ENCODE results near the gene MAP2K2. TPM values are rescaled to one million over a fixed set of nuclear protein-coding genes. Genes with fewer than 3 reads are reported as not detected.

MAP2K2 gene
- total RNA-seq, 1 donor from 2014 or later: 114 TPM

DNA sequence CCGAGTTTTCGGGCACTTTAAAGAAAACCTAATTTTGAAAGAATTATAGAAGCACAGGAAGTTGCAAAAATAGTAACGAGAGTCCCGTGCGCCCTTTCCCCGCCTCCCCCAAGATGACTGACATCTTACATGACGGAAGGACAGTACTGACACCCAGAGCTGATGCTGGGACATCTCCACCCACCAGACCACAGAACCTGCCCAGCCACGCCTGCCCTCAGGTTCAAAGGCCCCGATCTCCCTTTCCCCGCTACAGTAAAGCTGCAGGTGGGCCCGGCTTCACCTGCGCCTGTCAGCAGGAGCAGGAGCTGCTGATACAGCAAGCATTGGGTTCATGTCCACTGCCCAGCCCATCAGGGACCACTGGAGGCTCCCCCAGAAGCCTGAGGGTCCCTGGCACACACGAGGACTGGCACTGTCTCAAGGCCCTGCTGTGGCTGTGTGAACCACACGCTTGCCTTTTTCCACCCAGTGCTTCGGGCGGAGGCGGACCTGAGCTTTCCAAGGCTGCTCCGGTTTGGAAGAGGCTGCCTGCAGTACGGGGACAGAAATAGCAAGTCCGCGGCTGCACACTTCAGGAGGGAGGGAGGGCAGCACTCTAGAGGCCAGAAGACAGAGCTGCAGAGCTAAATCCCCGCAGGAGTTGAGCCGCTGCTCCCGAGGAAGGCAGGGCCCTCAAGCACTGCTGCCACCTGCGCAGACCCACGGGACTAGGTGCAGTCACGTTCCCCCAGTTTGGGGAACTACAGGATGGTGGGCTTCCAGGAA lies 8.7 kb downstream of the MAP2K2 start:
- H3K36me3 ChIP-seq (ENCODE audit: control insufficient read depth in 3 of 3, insufficient read depth in 3 of 3, low read length in 3 of 3): peaks cover 46 to 49% (median 47%) of the 10 kb centered on the region in 3 donors

DNA sequence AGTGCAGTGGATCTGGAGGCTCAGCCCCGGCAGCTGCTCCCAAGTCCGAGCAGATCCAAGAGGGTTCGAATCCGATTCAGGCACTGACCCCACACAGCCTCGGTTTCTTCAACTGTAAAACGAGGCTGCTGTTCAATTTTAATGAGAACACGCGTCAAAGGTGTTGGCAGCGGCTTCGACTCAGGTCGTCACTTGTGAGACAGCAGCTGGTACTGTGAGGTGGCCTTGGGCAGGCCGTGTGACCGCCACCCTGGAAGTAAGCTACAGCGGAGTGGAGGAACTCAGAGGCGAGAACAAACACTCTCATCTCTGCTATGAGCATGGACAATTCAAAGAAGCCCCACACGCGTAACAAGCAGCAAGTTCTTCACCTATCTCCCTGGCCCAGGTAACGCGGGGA lies 9.7 kb downstream of the MAP2K2 start:
- Histone ChIP-seq H3K4me3 (ENCODE audit: low read length in 3 of 3) (no peak overlapping the region), H3K36me3 (ENCODE audit: control insufficient read depth in 3 of 3, insufficient read depth in 3 of 3, low read length in 3 of 3) (peaks cover 48 to 58% (median 55%) of the 10 kb centered on the region in 3 donors), H3K27me3 (ENCODE audit: control insufficient read depth in 3 of 3, insufficient read depth in 3 of 3, low read length in 3 of 3) (no peaks in the 10 kb centered on the region), H3K9ac (ENCODE audit: low read depth in 1 of 3, low read length in 3 of 3) (no peak overlapping the region), H3K27ac (ENCODE audit: low read depth, low read length) (no peak overlapping the region), H3K4me1 (ENCODE audit: control insufficient read depth in 3 of 3, insufficient read depth in 3 of 3, low read length in 3 of 3) (peaks cover 12 to 19% (median 12%) of the 10 kb centered on the region in 3 donors), H3K9me3 (ENCODE audit: control insufficient read depth in 3 of 3, low read length in 3 of 3) (no peaks in the 10 kb centered on the region)

More for the DNA sequence above, 8.7 kb downstream of the MAP2K2 start:
- peak overlapping the region; percentile 38 to 68 (median 61) for H3K9ac ChIP-seq (ENCODE audit: low read depth in 1 of 3, low read length in 3 of 3)
- H3K4me1 ChIP-seq (ENCODE audit: control insufficient read depth in 3 of 3, insufficient read depth in 3 of 3, low read length in 3 of 3): peaks cover 12 to 19% (median 16%) of the 10 kb centered on the region in 3 donors
- H3K27me3 ChIP-seq (ENCODE audit: control insufficient read depth in 3 of 3, insufficient read depth in 3 of 3, low read length in 3 of 3): no peaks in the 10 kb centered on the region
- H3K4me3 ChIP-seq (ENCODE audit: low read length in 3 of 3): peak overlapping the region in 2 of 3 donors; percentile 20 to 35
- no peaks in the 10 kb centered on the region for H3K9me3 ChIP-seq (ENCODE audit: control insufficient read depth in 3 of 3, low read length in 3 of 3)
- peak overlapping the region; percentile 44 for H3K27ac ChIP-seq (ENCODE audit: low read depth, low read length)

DNA sequence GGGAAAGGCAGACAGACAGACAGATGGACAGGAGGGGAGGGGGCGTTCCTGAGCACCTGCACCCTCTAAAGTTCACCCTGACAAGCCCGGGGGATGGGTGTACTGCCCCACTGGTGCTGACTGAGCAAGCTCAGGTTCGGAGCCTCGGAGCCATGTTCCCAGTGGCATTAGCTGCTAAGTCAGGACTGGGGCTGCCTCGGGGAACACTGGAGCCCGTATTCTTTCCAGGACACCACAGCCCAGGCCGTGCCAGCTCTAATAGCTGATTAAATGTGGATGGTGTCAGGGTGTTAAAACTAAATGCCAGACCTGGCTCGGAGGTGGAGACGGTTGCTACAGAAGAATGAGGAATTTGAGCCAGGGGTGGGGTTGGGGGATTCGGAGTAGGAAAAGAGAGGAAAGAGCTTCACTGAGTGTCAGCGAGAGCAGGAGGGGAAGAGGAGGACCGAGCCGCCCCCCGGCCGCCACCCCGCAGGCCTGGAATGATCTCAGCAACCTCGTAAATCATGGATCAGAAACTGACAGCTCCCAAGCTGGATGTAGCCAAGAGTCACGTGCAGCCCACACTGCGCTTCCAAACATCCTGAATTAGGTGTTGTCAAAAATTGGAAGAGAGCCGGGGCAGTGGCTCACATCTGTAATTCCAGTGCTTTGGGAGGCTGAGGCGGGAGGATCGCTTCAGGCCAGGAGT lies 10.4 kb downstream of the MAP2K2 start:
- H3K4me1 ChIP-seq (ENCODE audit: control insufficient read depth in 3 of 3, insufficient read depth in 3 of 3, low read length in 3 of 3): peaks cover 12 to 19% (median 12%) of the 10 kb centered on the region in 3 donors
- no peak overlapping the region for H3K9ac ChIP-seq (ENCODE audit: low read depth in 1 of 3, low read length in 3 of 3)
- no peaks in the 10 kb centered on the region for H3K9me3 ChIP-seq (ENCODE audit: control insufficient read depth in 3 of 3, low read length in 3 of 3)
- H3K27me3 ChIP-seq (ENCODE audit: control insufficient read depth in 3 of 3, insufficient read depth in 3 of 3, low read length in 3 of 3): no peaks in the 10 kb centered on the region
- no peak overlapping the region for H3K27ac ChIP-seq (ENCODE audit: low read depth, low read length)
- H3K4me3 ChIP-seq (ENCODE audit: low read length in 3 of 3): no peak overlapping the region
- peaks cover 54 to 64% (median 62%) of the 10 kb centered on the region in 3 donors for H3K36me3 ChIP-seq (ENCODE audit: control insufficient read depth in 3 of 3, insufficient read depth in 3 of 3, low read length in 3 of 3)

DNA sequence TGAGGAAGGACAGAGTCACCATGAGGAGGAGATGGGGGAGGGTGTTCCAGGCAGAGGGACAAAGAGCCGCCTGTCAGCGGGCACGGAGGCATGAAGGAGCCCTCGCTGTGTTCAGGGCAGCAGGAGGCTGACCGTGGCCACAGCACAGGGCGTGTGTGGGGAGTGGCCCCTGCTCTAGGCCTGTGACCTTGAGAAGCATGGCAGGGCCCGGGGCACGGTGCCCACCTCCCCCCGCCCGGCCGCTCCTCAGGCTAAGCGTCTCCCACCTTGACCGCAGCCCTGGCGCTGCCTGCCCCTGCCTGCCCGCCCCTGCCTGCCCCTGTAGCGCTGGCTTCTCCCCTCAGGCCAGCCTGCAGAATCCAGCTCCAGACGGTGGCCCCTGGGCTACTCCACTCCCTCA lies 11.6 kb downstream of the MAP2K2 start:
- Histone ChIP-seq H3K4me1 (ENCODE audit: control insufficient read depth in 3 of 3, insufficient read depth in 3 of 3, low read length in 3 of 3) (peaks cover 12 to 19% (median 12%) of the 10 kb centered on the region in 3 donors), H3K4me3 (ENCODE audit: low read length in 3 of 3) (no peak overlapping the region), H3K27me3 (ENCODE audit: control insufficient read depth in 3 of 3, insufficient read depth in 3 of 3, low read length in 3 of 3) (no peaks in the 10 kb centered on the region), H3K36me3 (ENCODE audit: control insufficient read depth in 3 of 3, insufficient read depth in 3 of 3, low read length in 3 of 3) (peaks cover 60 to 67% (median 65%) of the 10 kb centered on the region in 3 donors), H3K27ac (ENCODE audit: low read depth, low read length) (no peak overlapping the region), H3K9me3 (ENCODE audit: control insufficient read depth in 3 of 3, low read length in 3 of 3) (no peaks in the 10 kb centered on the region), H3K9ac (ENCODE audit: low read depth in 1 of 3, low read length in 3 of 3) (no peak overlapping the region)

GRCh38 chr19:4109626-4109945 lies 14.3 kb downstream of the MAP2K2 start:
- Histone ChIP-seq H3K4me3 (ENCODE audit: low read length in 3 of 3) (no peak overlapping the region), H3K27ac (ENCODE audit: low read depth, low read length) (no peak overlapping the region), H3K9ac (ENCODE audit: low read depth in 1 of 3, low read length in 3 of 3) (no peak overlapping the region), H3K9me3 (ENCODE audit: control insufficient read depth in 3 of 3, low read length in 3 of 3) (no peaks in the 10 kb centered on the region), H3K4me1 (ENCODE audit: control insufficient read depth in 3 of 3, insufficient read depth in 3 of 3, low read length in 3 of 3) (peaks cover 0 to 6% (median 0%) of the 10 kb centered on the region in 3 donors), H3K36me3 (ENCODE audit: control insufficient read depth in 3 of 3, insufficient read depth in 3 of 3, low read length in 3 of 3) (peaks cover 59 to 71% (median 62%) of the 10 kb centered on the region in 3 donors), H3K27me3 (ENCODE audit: control insufficient read depth in 3 of 3, insufficient read depth in 3 of 3, low read length in 3 of 3) (no peaks in the 10 kb centered on the region)

DNA sequence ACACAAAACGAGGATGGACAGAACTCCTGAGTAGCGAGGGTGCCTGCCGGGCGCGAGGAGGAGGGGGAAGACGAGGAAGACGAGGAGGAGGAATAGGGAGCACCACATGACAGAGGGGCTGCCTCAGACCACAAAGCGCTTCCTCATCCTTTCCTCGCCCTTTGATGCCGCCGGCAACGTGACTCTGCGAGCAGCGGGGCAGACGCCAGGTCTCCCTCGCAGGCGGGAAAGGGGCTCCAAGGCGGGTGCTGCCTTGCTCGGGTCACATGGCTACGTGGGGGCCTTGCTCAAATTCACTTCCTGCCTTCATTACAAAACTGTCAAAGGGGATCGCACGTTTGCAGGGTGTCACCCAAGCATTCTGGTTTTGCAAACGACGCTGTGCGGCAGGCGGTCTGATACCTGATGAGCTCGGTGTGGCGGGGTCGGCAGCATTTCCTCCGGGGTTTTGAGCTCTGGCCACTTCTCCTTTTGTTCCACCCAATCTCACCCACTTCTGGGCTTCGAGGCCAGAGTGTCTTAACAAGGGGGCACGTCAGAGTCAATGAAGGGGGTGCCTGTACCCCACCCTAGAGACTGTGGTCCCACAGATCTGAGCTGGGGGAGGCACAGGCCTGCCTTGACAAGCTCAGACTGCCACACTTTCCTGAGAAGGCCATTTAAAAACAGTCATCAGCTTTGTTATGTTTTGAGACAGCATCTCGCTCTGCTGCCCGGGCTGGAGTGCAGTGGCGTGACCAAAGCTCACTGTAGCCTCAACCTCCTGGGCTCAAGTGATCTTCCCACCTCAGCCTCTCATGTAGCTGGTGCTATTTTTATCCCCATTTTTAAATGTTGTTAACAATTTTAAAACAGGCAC lies 14.9 kb downstream of the MAP2K2 start:
- no peaks in the 10 kb centered on the region for H3K27me3 ChIP-seq (ENCODE audit: control insufficient read depth in 3 of 3, insufficient read depth in 3 of 3, low read length in 3 of 3)
- no peak overlapping the region for H3K27ac ChIP-seq (ENCODE audit: low read depth, low read length)
- no peak overlapping the region for H3K9ac ChIP-seq (ENCODE audit: low read depth in 1 of 3, low read length in 3 of 3)
- peaks cover 0 to under 1% (median 0%) of the 10 kb centered on the region in 3 donors for H3K4me1 ChIP-seq (ENCODE audit: control insufficient read depth in 3 of 3, insufficient read depth in 3 of 3, low read length in 3 of 3)
- peaks cover 54 to 69% (median 61%) of the 10 kb centered on the region in 3 donors for H3K36me3 ChIP-seq (ENCODE audit: control insufficient read depth in 3 of 3, insufficient read depth in 3 of 3, low read length in 3 of 3)
- no peak overlapping the region for H3K4me3 ChIP-seq (ENCODE audit: low read length in 3 of 3)
- no peaks in the 10 kb centered on the region for H3K9me3 ChIP-seq (ENCODE audit: control insufficient read depth in 3 of 3, low read length in 3 of 3)

GRCh38 chr19:4103080-4103433 lies 20.9 kb downstream of the MAP2K2 start:
- H3K9me3 ChIP-seq (ENCODE audit: control insufficient read depth in 3 of 3, low read length in 3 of 3): no peaks in the 10 kb centered on the region
- peaks cover 40 to 56% (median 46%) of the 10 kb centered on the region in 3 donors for H3K36me3 ChIP-seq (ENCODE audit: control insufficient read depth in 3 of 3, insufficient read depth in 3 of 3, low read length in 3 of 3)
- no peak overlapping the region for H3K4me3 ChIP-seq (ENCODE audit: low read length in 3 of 3)
- no peaks in the 10 kb centered on the region for H3K27me3 ChIP-seq (ENCODE audit: control insufficient read depth in 3 of 3, insufficient read depth in 3 of 3, low read length in 3 of 3)
- H3K27ac ChIP-seq (ENCODE audit: low read depth, low read length): no peak overlapping the region
- H3K4me1 ChIP-seq (ENCODE audit: control insufficient read depth in 3 of 3, insufficient read depth in 3 of 3, low read length in 3 of 3): peaks cover 3 to 15% (median 8%) of the 10 kb centered on the region in 3 donors
- no peak overlapping the region for H3K9ac ChIP-seq (ENCODE audit: low read depth in 1 of 3, low read length in 3 of 3)

- Histone ChIP-seq H3K27me3 (ENCODE audit: control insufficient read depth in 3 of 3, insufficient read depth in 3 of 3, low read length in 3 of 3) (no peaks in the 10 kb centered on the region), H3K9ac (ENCODE audit: low read depth in 1 of 3, low read length in 3 of 3) (no peak overlapping the region), H3K4me3 (ENCODE audit: low read length in 3 of 3) (no peak overlapping the region), H3K27ac (ENCODE audit: low read depth, low read length) (no peak overlapping the region), H3K9me3 (ENCODE audit: control insufficient read depth in 3 of 3, low read length in 3 of 3) (no peaks in the 10 kb centered on the region), H3K36me3 (ENCODE audit: control insufficient read depth in 3 of 3, insufficient read depth in 3 of 3, low read length in 3 of 3) (peaks cover 35 to 50% (median 43%) of the 10 kb centered on the region in 3 donors), H3K4me1 (ENCODE audit: control insufficient read depth in 3 of 3, insufficient read depth in 3 of 3, low read length in 3 of 3) (peaks cover 8 to 20% (median 14%) of the 10 kb centered on the region in 3 donors)
Observed at GRCh38 chr19:4102339-4103079, 21.4 kb downstream of the MAP2K2 start.

DNA sequence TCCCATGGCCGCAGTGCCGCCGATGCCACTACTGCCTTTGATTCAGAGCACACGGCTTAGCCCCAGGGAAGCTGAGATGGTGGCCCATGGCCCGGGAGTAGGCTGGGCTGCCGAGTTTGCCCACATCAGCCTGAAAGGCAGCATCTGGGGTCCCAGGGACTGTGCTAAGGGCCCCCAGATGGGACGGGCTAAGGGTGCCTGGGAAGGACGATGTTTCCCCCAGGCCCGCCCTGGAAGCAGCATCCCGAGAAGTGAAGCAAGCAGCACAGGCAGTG lies 22.5 kb downstream of the MAP2K2 start:
- Histone ChIP-seq H3K27ac (ENCODE audit: low read depth, low read length) (no peak overlapping the region), H3K4me1 (ENCODE audit: control insufficient read depth in 3 of 3, insufficient read depth in 3 of 3, low read length in 3 of 3) (peaks cover 14 to 30% (median 21%) of the 10 kb centered on the region in 3 donors), H3K27me3 (ENCODE audit: control insufficient read depth in 3 of 3, insufficient read depth in 3 of 3, low read length in 3 of 3) (no peaks in the 10 kb centered on the region), H3K4me3 (ENCODE audit: low read length in 3 of 3) (no peak overlapping the region), H3K9ac (ENCODE audit: low read depth in 1 of 3, low read length in 3 of 3) (no peak overlapping the region), H3K9me3 (ENCODE audit: control insufficient read depth in 3 of 3, low read length in 3 of 3) (no peaks in the 10 kb centered on the region), H3K36me3 (ENCODE audit: control insufficient read depth in 3 of 3, insufficient read depth in 3 of 3, low read length in 3 of 3) (peaks cover 34 to 44% (median 38%) of the 10 kb centered on the region in 3 donors)

All from skeletal muscle tissue (tissue), 4 donors.